Measurements from ENCODE around the gene MYH9.
A peak's percentile ranks its signal among the peaks of the same experiment; 100 is the strongest.

Gene MYH9

DNA sequence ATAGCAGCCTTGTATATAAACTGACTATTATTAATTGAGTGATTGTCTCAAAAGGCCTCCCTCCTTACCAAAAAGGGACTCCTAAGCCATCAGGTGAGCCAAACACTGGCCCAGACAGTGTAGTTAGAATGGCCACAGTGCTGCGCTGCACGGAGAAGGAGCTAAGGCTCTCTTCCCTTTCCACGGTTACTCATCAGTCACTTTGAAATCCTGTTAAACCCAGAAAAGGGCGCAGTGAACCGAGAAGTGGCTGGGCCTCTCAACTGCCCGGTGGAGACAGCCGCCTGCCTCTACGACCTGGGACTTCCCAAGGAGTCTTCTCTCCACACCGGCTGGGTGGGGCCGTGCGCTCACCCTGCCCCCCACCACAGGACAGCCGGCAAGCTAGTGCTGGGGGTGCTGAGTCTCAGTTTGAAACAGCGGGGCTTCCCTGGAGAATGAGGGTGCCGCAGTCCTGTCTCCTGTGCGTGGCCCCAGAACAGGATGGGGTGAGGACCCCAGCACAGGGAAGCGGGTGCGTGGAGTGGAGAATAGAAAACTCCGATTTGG lies 1.3 kb downstream of the MYH9 start:
- no peak for ATAC-seq (ENCODE audit: low read depth)
- H3K27ac Mint-ChIP-seq: peak overlapping the region; percentile 88
- H3K4me1 Mint-ChIP-seq: peaks cover 31% of the 10 kb centered on the region

DNA sequence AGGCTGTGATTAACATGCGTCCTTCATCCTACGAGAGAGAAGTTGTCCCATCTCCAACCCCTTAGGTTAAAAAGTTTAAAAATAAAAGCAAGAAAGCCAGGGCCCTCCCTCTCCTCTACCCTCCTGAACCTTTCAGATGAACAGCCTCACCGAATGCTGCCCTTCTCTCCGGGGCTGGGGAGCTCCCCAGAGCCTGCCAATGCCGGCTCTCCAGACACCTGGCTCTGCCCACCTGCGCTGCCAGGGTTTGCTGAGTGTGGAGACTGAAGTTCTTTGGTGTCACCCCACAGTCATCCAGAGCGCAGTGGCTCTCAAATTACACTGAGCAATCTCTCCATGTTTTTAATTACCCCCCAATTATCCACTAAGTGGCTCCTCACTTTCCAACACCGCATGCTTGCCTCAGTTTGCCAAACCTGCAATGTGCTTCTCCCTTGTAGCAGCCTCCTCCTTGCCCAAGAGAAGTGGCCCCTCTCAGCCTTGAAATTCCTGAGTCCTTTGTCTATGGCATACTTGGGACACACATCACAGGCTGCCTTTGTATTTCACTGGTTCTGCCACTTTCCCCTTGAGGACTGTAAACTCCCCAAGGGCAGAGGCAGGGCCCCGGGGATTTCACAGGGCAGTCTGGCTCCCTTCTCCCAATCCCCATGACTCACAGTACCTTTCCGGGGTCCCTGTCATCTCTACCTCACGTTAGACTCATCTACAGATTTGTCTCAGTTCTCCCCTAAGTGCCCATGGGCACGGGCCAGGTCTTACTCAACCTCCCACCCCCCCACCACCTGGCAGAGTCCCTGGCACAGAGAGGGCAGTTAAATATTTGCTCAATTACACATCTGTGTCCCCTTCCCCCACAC lies 2.0 kb downstream of the MYH9 start:
- Mint-ChIP-seq H3K36me3 (peaks cover 11% of the 10 kb centered on the region), H3K4me3 (peak overlapping the region; percentile 95), H3K27me3 (no peaks in the 10 kb centered on the region), H3K9me3 (no peaks in the 10 kb centered on the region), H3K27ac (peak overlapping the region; percentile 88), H3K4me1 (peaks cover 33% of the 10 kb centered on the region)
- DNase-seq (ENCODE audit: low spot score in 2 of 2) (no peak), ATAC-seq (ENCODE audit: low read depth) (no peak)

More for the DNA sequence above, 1.3 kb downstream of the MYH9 start:
- Mint-ChIP-seq H3K36me3 (peaks cover 11% of the 10 kb centered on the region), H3K4me3 (peak overlapping the region; percentile 95), H3K27me3 (no peaks in the 10 kb centered on the region), H3K9me3 (no peaks in the 10 kb centered on the region)
- peak in 1 of 2 donors; percentile 50 for DNase-seq (ENCODE audit: low spot score in 2 of 2)

DNA sequence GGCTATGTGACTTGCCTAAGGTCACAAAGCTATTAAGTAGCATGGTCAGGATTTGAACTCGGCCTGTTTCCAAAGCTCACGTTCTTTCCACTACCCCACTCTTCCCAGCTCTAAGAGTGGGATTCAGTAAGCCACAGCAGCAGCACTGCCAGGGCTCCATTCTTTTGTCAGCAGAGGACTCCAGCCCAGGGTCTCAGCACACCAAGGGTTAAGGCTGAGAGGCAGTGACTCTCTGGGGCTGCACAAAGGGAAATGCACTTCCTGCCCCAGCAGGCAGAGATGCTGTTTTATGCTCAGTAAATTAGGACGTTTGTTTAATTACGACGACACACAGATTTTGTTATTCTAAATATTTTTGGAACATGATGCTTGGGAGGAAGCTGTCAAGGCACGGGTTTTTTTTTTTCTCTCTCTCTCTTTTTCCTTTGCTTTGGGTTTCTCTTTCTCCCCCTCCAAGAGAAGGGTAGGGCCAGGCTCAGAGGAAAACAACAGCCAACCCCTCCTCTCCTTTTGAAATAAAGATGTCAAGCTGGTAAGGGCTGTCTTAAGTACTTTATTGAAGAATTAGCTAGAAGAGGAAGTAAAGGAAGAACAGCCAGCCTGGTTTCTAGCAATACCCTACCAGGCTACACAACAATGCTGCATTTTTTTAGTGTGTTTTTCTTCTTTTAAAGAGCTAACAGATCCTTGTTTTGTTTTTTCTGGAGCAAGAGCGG lies 2.8 kb downstream of the MYH9 start:
- Mint-ChIP-seq H3K4me1 (peaks cover 35% of the 10 kb centered on the region), H3K27me3 (no peaks in the 10 kb centered on the region), H3K36me3 (peaks cover 11% of the 10 kb centered on the region), H3K27ac (peak overlapping the region; percentile 88), H3K4me3 (peak overlapping the region; percentile 95), H3K9me3 (no peaks in the 10 kb centered on the region)
- DNase-seq (ENCODE audit: low spot score in 2 of 2) (peak in 1 of 2 donors; percentile 44), ATAC-seq (ENCODE audit: low read depth) (peak; percentile 12)

DNA sequence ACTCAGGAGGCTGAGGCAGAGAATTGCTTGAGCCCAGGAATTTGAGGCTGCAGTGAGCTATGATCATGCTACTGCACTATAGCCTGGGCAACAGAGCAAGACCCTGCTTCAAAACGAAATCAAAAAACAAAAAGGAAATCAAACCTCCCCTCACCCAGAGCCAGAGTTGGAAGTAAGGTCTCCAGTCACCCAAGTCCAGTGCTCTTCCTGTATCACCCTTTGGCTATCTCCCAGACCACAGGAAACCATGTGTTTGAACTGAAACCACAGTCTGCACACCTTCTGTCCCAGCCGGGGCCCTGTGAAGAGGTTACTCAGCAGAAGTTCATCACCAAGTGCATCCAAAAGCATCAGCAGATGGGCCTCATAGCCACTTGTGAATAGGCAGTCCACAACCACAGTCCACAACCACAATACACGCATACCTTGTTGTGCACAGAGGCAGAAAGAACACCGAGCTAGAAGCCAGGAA lies 4.6 kb downstream of the MYH9 start:
- no peak for ATAC-seq (ENCODE audit: low read depth)
- Mint-ChIP-seq H3K4me3 (peak overlapping the region; percentile 77), H3K36me3 (peaks cover 11% of the 10 kb centered on the region), H3K27ac (peak overlapping the region; percentile 86), H3K9me3 (no peaks in the 10 kb centered on the region), H3K27me3 (no peaks in the 10 kb centered on the region), H3K4me1 (peaks cover 38% of the 10 kb centered on the region)
- DNase-seq (ENCODE audit: low spot score in 2 of 2): no peak

DNA sequence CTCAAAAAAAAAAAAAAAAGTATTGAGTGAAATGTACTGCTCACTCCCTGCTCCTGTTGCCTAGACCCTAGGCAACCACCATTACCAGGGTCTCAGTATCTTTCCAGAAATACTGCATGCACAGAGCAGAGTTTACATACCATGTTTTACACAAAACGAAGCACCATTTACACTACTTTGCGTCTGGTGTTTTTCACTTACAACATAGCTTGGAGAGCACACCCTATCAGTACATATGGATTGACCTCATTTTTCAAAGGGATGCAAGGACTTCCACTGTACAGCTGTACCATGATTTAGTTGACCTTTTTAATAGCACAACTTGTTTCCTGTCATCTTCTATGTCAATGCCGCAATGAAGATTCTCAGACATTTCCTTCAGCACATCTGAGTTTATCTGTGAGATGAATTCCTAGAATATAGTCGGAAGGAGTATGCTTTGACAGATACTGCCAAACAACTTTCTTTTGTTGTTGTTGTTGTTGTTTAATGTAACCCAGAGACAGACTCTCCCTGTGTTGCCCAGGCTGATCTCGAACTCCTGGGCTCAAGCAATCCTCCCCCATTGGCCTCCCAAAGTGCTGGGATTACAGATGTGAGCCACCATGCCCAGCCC lies 6.1 kb downstream of the MYH9 start:
- ATAC-seq (ENCODE audit: low read depth) (no peak), DNase-seq (ENCODE audit: low spot score in 2 of 2) (no peak)
- Mint-ChIP-seq H3K4me3 (peak overlapping the region; percentile 17), H3K27me3 (no peaks in the 10 kb centered on the region), H3K9me3 (no peaks in the 10 kb centered on the region), H3K27ac (peak overlapping the region; percentile 99), H3K36me3 (peaks cover 17% of the 10 kb centered on the region), H3K4me1 (peaks cover 47% of the 10 kb centered on the region)

DNA sequence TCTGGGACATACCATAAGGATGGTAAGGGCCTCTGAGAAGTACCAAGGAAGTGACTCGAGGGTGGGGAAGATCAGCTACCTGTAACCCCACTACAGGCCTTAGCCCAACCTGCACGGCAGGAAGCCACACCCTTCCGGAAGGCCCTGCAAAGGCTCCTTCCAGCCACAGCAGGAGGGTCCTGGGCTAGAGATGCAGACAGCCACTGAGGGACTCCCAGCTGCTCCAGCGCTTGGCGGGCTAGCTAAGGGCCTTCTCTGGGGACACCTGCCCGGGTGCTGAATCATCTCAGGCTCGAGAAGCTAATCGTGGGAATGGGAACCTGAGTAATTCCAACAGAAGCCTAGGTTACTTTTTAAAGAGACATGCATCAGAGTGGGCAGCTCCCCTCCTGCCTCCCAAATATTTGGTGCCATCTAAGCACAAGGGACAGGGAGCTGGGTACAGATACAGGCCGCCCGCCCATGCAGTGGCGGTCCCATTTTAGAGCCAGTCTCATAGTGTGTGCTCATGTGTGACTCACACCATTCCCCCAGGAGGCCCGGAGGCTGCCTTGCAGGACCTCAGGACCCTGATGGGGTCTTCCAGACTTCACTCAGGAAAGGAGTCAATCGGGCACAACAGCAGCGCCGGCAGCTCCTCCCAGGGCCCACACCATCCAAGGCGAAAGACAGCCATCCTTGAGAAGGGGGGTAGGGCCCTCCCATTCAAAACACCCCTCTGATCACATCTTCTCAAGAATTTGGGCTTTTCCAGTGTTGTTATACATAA lies 8.0 kb downstream of the MYH9 start:
- Mint-ChIP-seq H3K27me3 (no peaks in the 10 kb centered on the region), H3K4me3 (peak overlapping the region; percentile 60), H3K9me3 (no peaks in the 10 kb centered on the region), H3K4me1 (peaks cover 53% of the 10 kb centered on the region), H3K27ac (peak overlapping the region; percentile 99), H3K36me3 (peaks cover 13% of the 10 kb centered on the region)
- DNase-seq (ENCODE audit: low spot score in 2 of 2) (peak in 1 of 2 donors; percentile 35), ATAC-seq (ENCODE audit: low read depth) (peak; percentile 62)

DNA sequence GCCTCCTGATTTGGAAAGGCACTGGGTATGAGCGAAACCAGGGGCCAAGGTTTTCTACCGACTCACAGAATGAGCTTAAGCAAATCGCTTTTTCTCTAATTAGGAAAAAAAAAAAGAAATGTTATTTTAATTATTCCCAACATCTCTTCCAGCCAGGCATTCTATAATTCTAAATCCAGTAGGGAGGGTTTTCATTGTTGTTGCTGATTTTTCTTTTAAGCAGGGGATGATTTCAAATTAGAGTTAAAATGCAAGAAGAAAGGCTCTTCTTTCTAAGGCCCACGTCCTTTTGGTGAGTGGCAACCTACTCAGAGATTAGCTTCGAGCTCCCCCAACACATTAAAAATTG lies 8.9 kb downstream of the MYH9 start:
- ATAC-seq (ENCODE audit: low read depth) (no peak), DNase-seq (ENCODE audit: low spot score in 2 of 2) (no peak)
- Mint-ChIP-seq H3K27me3 (no peaks in the 10 kb centered on the region), H3K4me3 (peak overlapping the region; percentile 83), H3K9me3 (no peaks in the 10 kb centered on the region), H3K4me1 (peaks cover 52% of the 10 kb centered on the region), H3K36me3 (peaks cover 13% of the 10 kb centered on the region), H3K27ac (peak overlapping the region; percentile 99)

DNA sequence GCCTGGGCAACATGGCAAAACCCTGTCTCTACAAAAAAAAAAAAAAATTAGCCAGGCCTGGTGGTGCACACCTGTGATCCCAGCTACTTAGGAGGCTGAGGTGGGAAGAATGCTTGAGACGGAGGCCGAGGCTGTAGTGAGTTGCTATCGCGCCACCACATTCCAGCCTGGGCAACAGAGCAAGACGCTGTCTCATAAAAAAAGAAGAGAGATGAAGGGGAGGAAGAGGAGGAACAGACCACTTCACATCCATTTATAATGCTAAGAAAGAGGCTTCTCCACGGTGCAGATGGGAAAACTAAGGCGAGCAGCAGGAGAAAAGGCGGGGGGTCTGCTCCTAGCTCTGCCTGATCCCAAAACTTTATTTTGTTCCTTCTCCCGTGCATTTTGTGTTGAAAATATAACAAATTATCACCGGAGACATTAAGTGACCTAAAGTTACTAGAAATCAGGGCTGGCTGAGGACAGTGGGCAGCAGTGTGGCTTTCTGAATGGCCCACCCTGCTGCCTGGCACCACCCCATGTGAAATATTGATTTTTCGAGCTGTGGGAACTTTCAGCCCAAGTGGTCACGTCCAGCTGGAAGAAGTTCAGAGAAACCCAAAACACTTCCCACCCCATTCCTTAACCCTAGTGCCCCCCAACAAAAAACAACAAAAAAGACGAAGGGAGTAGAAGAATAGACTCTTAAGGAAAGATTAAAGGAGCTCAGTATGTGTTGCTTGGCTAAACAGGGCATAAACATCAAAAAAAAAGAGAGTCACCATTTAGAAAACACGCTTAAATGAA lies 9.5 kb downstream of the MYH9 start:
- Mint-ChIP-seq H3K27me3 (no peaks in the 10 kb centered on the region), H3K4me3 (peak overlapping the region; percentile 83), H3K36me3 (peaks cover 12% of the 10 kb centered on the region), H3K4me1 (peaks cover 55% of the 10 kb centered on the region), H3K9me3 (no peaks in the 10 kb centered on the region), H3K27ac (peak overlapping the region; percentile 99)
- ATAC-seq (ENCODE audit: low read depth) (no peak), DNase-seq (ENCODE audit: low spot score in 2 of 2) (no peak)

DNA sequence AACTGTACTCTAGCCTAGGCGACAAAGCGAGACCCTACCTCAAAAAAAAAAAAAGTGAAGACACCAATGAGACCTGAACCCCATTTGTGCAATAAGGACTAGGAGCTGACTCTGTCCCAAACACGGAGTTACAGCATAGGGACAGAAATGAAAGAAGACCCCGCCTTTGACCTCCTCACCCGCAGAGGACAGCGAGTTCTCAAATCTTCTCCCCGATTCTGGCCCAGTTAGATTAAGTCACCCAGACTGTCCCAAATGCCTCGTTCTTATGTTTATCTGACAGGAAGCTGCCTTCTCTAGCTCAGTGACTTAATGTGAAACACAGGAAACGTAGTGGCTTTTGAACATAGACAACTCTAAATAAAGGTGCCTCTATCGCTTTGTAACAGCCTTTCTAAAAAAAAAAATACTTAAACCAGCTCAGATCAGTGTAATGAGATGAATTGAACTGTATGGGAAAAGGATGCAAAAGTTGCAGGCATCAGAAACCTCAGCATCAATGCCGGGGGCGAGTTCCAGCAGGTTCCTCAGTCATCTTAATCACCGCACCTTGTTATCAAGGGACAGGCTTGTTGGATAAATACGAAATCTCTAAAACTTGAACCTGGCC lies 10.6 kb downstream of the MYH9 start:
- peaks cover 11% of the 10 kb centered on the region for H3K36me3 Mint-ChIP-seq
- peaks cover 57% of the 10 kb centered on the region for H3K4me1 Mint-ChIP-seq
- peak overlapping the region; percentile 99 for H3K27ac Mint-ChIP-seq
- ATAC-seq (ENCODE audit: low read depth) (peak; percentile 74), DNase-seq (ENCODE audit: low spot score in 2 of 2) (no peak)
- no peaks in the 10 kb centered on the region for H3K9me3 Mint-ChIP-seq
- H3K4me3 Mint-ChIP-seq: peak overlapping the region; percentile 83
- H3K27me3 Mint-ChIP-seq: no peaks in the 10 kb centered on the region

DNA sequence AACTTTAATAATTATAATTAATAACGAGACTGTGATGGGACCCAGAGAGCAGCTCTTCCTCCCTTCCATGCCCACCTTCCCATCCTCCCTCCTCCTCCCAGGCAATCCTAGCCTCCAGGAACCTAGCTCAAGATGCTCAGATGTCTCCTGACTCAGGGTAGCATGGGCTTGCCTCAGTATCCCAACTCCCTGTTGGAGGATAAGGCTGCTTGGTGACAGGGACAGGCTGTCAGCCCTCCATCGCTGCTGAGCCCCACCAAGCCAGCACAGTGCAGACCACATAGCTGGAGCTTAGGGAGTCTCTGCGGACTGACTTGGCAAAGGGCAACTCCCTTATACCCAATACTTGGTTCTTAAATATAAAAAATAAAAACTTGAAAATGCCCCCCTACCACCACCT lies 11.5 kb downstream of the MYH9 start:
- Mint-ChIP-seq H3K4me3 (peak overlapping the region; percentile 83), H3K36me3 (peaks cover 11% of the 10 kb centered on the region), H3K9me3 (no peaks in the 10 kb centered on the region), H3K27ac (peak overlapping the region; percentile 79), H3K27me3 (no peaks in the 10 kb centered on the region), H3K4me1 (peaks cover 56% of the 10 kb centered on the region)
- DNase-seq (ENCODE audit: low spot score in 2 of 2): no peak
- no peak for ATAC-seq (ENCODE audit: low read depth)

DNA sequence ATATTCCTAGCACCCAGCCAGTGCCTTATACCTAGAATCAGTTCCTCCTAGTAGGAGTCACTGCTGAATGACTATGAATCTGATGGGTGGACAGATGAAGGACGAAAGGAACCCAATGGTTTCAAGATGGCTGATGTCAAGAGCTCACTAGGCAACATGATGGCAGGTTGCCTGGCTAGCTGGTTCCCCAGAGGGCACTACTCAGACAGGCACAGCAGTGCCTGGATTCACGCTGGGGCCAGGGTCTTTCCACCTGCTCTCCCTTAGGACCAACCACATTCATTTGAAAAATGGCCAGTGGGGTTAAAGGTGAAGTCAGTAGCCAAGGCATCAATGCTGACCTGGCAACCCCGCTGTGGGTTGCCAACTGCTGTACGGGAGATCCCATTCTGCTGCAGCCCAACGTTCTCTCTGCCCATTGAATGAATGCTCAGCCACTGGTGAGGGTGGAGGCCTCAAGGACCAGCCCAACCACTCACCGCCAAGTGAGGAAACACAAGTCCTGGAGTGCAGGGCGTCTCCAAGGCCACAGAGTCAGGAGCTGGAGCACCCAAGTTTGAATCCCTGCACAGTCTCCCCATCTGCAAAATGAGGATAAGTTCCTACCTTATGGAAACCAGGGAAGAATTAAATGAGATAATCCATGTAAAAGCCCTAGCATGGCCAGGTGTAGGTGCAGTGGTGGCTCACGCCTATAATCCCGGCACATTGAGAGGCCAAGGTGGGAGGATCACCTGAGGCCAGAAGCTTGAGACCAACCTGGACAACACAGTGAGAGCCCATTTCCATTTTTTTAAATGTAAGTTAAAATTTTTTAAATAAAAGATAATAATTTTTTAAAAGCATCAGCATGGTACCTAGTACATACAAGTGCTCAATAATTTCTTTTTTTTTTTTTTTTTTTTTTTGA lies 12.4 kb downstream of the MYH9 start:
- Mint-ChIP-seq H3K9me3 (no peaks in the 10 kb centered on the region), H3K27me3 (no peaks in the 10 kb centered on the region), H3K4me1 (peaks cover 61% of the 10 kb centered on the region), H3K27ac (peak overlapping the region; percentile 28), H3K36me3 (peaks cover 12% of the 10 kb centered on the region), H3K4me3 (peak overlapping the region; percentile 24)
- DNase-seq (ENCODE audit: low spot score in 2 of 2) (no peak), ATAC-seq (ENCODE audit: low read depth) (no peak)

DNA sequence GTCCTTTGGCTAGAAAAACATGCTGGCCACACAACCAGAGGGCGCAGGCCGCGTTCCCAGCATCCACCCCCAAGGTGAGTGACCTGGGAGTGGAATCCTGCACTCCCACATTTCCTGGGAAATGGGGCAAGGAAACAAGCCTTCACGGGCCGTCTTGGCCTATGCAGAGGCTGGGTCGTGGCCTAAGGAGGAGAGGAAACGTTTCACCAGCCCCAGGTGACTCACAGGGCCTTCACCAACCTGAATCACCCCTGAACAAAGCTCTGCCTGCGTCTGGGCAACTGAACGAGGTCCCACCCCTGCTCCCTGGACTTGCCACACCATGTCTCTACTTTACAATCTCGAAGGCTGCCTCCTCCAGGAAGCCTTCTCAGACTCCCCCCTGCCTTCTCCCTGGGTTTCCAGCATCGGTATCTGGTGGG lies 13.2 kb downstream of the MYH9 start:
- ATAC-seq (ENCODE audit: low read depth) (no peak), DNase-seq (ENCODE audit: low spot score in 2 of 2) (no peak)
- Mint-ChIP-seq H3K4me1 (peaks cover 60% of the 10 kb centered on the region), H3K4me3 (no peak overlapping the region), H3K9me3 (no peaks in the 10 kb centered on the region), H3K27ac (no peak overlapping the region), H3K27me3 (no peaks in the 10 kb centered on the region), H3K36me3 (peaks cover 12% of the 10 kb centered on the region)
